Activated naive CD4-positive, alpha-beta T cell treated with anti-CD3 and anti-CD28 coated beads for 36 hours (primary cell): ENCODE results near the gene ELF1. TPM values are rescaled to one million over a fixed set of nuclear protein-coding genes. Genes with fewer than 3 reads are reported as not detected.

ENCODE experiments used
- CTCF ChIA-PET: fragments of 350-600 bp; sonication (Branson Sonifier 250); formaldehyde crosslinking; loops from one replicate; lab custom pipeline; 2021; ENCODE audit warnings: antibody characterized with exemption; lab: Charles Lee
- DNase-seq: peaks from one replicate; pipeline ENCODE4 v3.0.0-alpha.2; 2020
- H3K27ac Mint-ChIP-seq: one replicate; pipeline ENCODE4 v1.8.0; 2021; ENCODE audit warnings: mild to moderate bottlenecking, mixed read lengths
- H3K27me3 Mint-ChIP-seq: one replicate; pipeline ENCODE4 v1.8.0; 2021; ENCODE audit warnings: low read depth, mixed read lengths
- H3K36me3 Mint-ChIP-seq: one replicate; pipeline ENCODE4 v1.8.0; 2021; ENCODE audit warnings: low read depth, mixed read lengths
- H3K4me1 Mint-ChIP-seq: one replicate; pipeline ENCODE4 v1.8.0; 2021; ENCODE audit warnings: low read depth, mixed read lengths
- H3K4me3 Mint-ChIP-seq: one replicate; pipeline ENCODE4 v1.8.0; 2021; ENCODE audit warnings: mild to moderate bottlenecking, moderate library complexity, mixed read lengths
- H3K9me3 Mint-ChIP-seq: one replicate; pipeline ENCODE4 v1.8.0; 2021; ENCODE audit warnings: mixed read lengths
- intact Hi-C: fragments of 100-400 bp; cut with micrococcal nuclease; formaldehyde crosslinking; loops from one replicate; pipeline ENCODE4 v1.15.1; 2023
- total RNA-seq, 2 experiments: library from RNA; stranded (reverse); gene quantifications; one replicate each; pipeline ENCODE4 v1.2.3, GENCODE V29; 2021

Gene ELF1
- total RNA-seq, 2 experiments from 2014 or later: 61.7 to 62.3 TPM

GRCh38 chr13:41005704-41006103, 13.4 kb downstream of the ELF1 start:
- DNase-seq: no peak
- Mint-ChIP-seq H3K4me1 (peaks cover 68% of the 10 kb centered on the region), H3K9me3 (no peaks in the 10 kb centered on the region), H3K36me3 (peaks cover 9% of the 10 kb centered on the region), H3K4me3 (peak overlapping the region; percentile 55), H3K27me3 (no peaks in the 10 kb centered on the region), H3K27ac (peak overlapping the region; percentile 93)
- intact Hi-C loops: loop anchor here (1.0 to 10.0 kb wide), 5 partner anchors 10 to 521 kb away; partner anchors contain the start of gene ELF1
- CTCF ChIA-PET: interaction anchor here (0.6 to 2.6 kb wide), 2 partner anchors 27 to 135 kb away, joined by 3 to 7 read pairs; no protein-coding TSS in a partner anchor

- H3K4me3 Mint-ChIP-seq: peak overlapping the region; percentile 55
- no peak for DNase-seq
- no peaks in the 10 kb centered on the region for H3K27me3 Mint-ChIP-seq
- no peaks in the 10 kb centered on the region for H3K9me3 Mint-ChIP-seq
- intact Hi-C loops: loop anchor here (1.0 to 10.0 kb wide), 5 partner anchors 10 to 520 kb away; partner anchors contain the start of gene ELF1
- peaks cover 70% of the 10 kb centered on the region for H3K4me1 Mint-ChIP-seq
- H3K36me3 Mint-ChIP-seq: peaks cover 9% of the 10 kb centered on the region
- H3K27ac Mint-ChIP-seq: peak overlapping the region; percentile 93
- CTCF ChIA-PET: interaction anchor here (0.6 to 2.6 kb wide), 3 partner anchors 9 to 31 kb away, joined by 3 to 7 read pairs (median 3); no protein-coding TSS in a partner anchor
Measured at GRCh38 chr13:41004875-41005693, 14.0 kb downstream of the ELF1 start.

GRCh38 chr13:41002606-41003005, 16.5 kb downstream of the ELF1 start:
- CTCF ChIA-PET: interaction anchor here (0.7 to 1.8 kb wide), 5 partner anchors 10 to 36 kb away, joined by 3 to 9 read pairs (median 3); no protein-coding TSS in a partner anchor

GRCh38 chr13:41001695-41002094, 17.4 kb downstream of the ELF1 start:
- Mint-ChIP-seq H3K27ac (peak overlapping the region; percentile 66), H3K36me3 (peaks cover 14% of the 10 kb centered on the region), H3K27me3 (no peaks in the 10 kb centered on the region), H3K4me1 (peaks cover 76% of the 10 kb centered on the region), H3K4me3 (peak overlapping the region; percentile 16), H3K9me3 (no peaks in the 10 kb centered on the region)
- CTCF ChIA-PET: interaction anchor here (0.7 to 1.0 kb wide), 2 partner anchors 12 to 37 kb away, joined by 3 read pairs; no protein-coding TSS in a partner anchor
- intact Hi-C loops: loop anchor here (10.0 kb wide), 1 partner anchor 517 kb away; no protein-coding TSS in a partner anchor
- no peak for DNase-seq

More at GRCh38 chr13:41002606-41003005, 16.5 kb downstream of the ELF1 start:
- Mint-ChIP-seq H3K9me3 (no peaks in the 10 kb centered on the region), H3K36me3 (peaks cover 8% of the 10 kb centered on the region), H3K4me3 (no peak overlapping the region), H3K27ac (peak overlapping the region; percentile 66), H3K4me1 (peaks cover 76% of the 10 kb centered on the region), H3K27me3 (no peaks in the 10 kb centered on the region)
- intact Hi-C loops: loop anchor here (10.0 kb wide), 1 partner anchor 518 kb away; no protein-coding TSS in a partner anchor
- DNase-seq: no peak

GRCh38 chr13:40999416-40999815, 19.7 kb downstream of the ELF1 start:
- no peak for DNase-seq
- H3K27ac Mint-ChIP-seq: peak overlapping the region; percentile 38
- intact Hi-C loops: loop anchor here (10.0 kb wide), 1 partner anchor 975 kb away; no protein-coding TSS in a partner anchor

GRCh38 chr13:40996426-40997092, 22.6 kb downstream of the ELF1 start:
- no peaks in the 10 kb centered on the region for H3K27me3 Mint-ChIP-seq
- intact Hi-C loops: loop anchor here (10.0 kb wide), 1 partner anchor 972 kb away; no protein-coding TSS in a partner anchor
- CTCF ChIA-PET: interaction anchor here (0.7 to 1.5 kb wide), 5 partner anchors 11 to 59 kb away, joined by 3 to 6 read pairs (median 4); no protein-coding TSS in a partner anchor

More at GRCh38 chr13:40999416-40999815, 19.7 kb downstream of the ELF1 start:
- H3K4me3 Mint-ChIP-seq: no peak overlapping the region
- H3K36me3 Mint-ChIP-seq: peaks cover 16% of the 10 kb centered on the region
- H3K27me3 Mint-ChIP-seq: no peaks in the 10 kb centered on the region
- H3K4me1 Mint-ChIP-seq: peaks cover 80% of the 10 kb centered on the region
- no peaks in the 10 kb centered on the region for H3K9me3 Mint-ChIP-seq
- CTCF ChIA-PET: interaction anchor here (0.6 kb wide), 1 partner anchor 18 kb away, joined by 3 read pairs; no protein-coding TSS in a partner anchor

GRCh38 chr13:40995997-40996396, 23.1 kb downstream of the ELF1 start:
- H3K27me3 Mint-ChIP-seq: no peaks in the 10 kb centered on the region
- no peaks in the 10 kb centered on the region for H3K9me3 Mint-ChIP-seq
- peaks cover 12% of the 10 kb centered on the region for H3K36me3 Mint-ChIP-seq
- H3K4me1 Mint-ChIP-seq: peaks cover 84% of the 10 kb centered on the region
- intact Hi-C loops: loop anchor here (1.0 to 10.0 kb wide), 3 partner anchors 9 to 971 kb away; no protein-coding TSS in a partner anchor
- H3K4me3 Mint-ChIP-seq: no peak overlapping the region
- no peak for DNase-seq
- CTCF ChIA-PET: interaction anchor here (0.9 to 1.5 kb wide), 5 partner anchors 11 to 59 kb away, joined by 3 to 6 read pairs (median 4); no protein-coding TSS in a partner anchor
- peak overlapping the region; percentile 88 for H3K27ac Mint-ChIP-seq

More at GRCh38 chr13:40996426-40997092, 22.6 kb downstream of the ELF1 start:
- Mint-ChIP-seq H3K4me1 (peaks cover 84% of the 10 kb centered on the region), H3K36me3 (peaks cover 13% of the 10 kb centered on the region), H3K27ac (peak overlapping the region; percentile 88), H3K9me3 (no peaks in the 10 kb centered on the region), H3K4me3 (no peak overlapping the region)
- no peak for DNase-seq

- CTCF ChIA-PET: interaction anchor here (1.2 to 1.4 kb wide), 3 partner anchors 17 to 57 kb away, joined by 3 to 4 read pairs (median 3); no protein-coding TSS in a partner anchor
- H3K27ac Mint-ChIP-seq: peak overlapping the region; percentile 88
- DNase-seq: peak; percentile 56
- H3K27me3 Mint-ChIP-seq: no peaks in the 10 kb centered on the region
- peaks cover 12% of the 10 kb centered on the region for H3K36me3 Mint-ChIP-seq
- H3K4me3 Mint-ChIP-seq: peak overlapping the region; percentile 68
- intact Hi-C loops: loop anchor here (1.0 to 10.0 kb wide), 3 partner anchors 8 to 970 kb away; no protein-coding TSS in a partner anchor
- H3K9me3 Mint-ChIP-seq: no peaks in the 10 kb centered on the region
- peaks cover 89% of the 10 kb centered on the region for H3K4me1 Mint-ChIP-seq
Measured at GRCh38 chr13:40994581-40995230, 24.4 kb downstream of the ELF1 start.

- Mint-ChIP-seq H3K4me3 (peak overlapping the region; percentile 26), H3K9me3 (no peaks in the 10 kb centered on the region), H3K36me3 (peaks cover 12% of the 10 kb centered on the region), H3K27ac (peak overlapping the region; percentile 88), H3K4me1 (peaks cover 86% of the 10 kb centered on the region), H3K27me3 (no peaks in the 10 kb centered on the region)
- CTCF ChIA-PET: interaction anchor here (0.6 to 0.8 kb wide), 2 partner anchors 13 to 18 kb away, joined by 3 to 5 read pairs; no protein-coding TSS in a partner anchor
- intact Hi-C loops: loop anchor here (10.0 kb wide), 1 partner anchor 969 kb away; no protein-coding TSS in a partner anchor
- no peak for DNase-seq
Measured at GRCh38 chr13:40993987-40994386, 25.1 kb downstream of the ELF1 start.

- peak overlapping the region; percentile 69 for H3K27ac Mint-ChIP-seq
- CTCF ChIA-PET: interaction anchor here (0.6 to 1.3 kb wide), 8 partner anchors 11 to 214 kb away, joined by 3 to 7 read pairs (median 4); no protein-coding TSS in a partner anchor
- H3K9me3 Mint-ChIP-seq: no peaks in the 10 kb centered on the region
- peaks cover 10% of the 10 kb centered on the region for H3K36me3 Mint-ChIP-seq
- H3K4me1 Mint-ChIP-seq: peaks cover 90% of the 10 kb centered on the region
- no peaks in the 10 kb centered on the region for H3K27me3 Mint-ChIP-seq
- intact Hi-C loops: loop anchor here (1.0 to 10.0 kb wide), 2 partner anchors 216 to 968 kb away; no protein-coding TSS in a partner anchor
- no peak for DNase-seq
- no peak overlapping the region for H3K4me3 Mint-ChIP-seq
Measured at GRCh38 chr13:40992678-40993518, 26.2 kb downstream of the ELF1 start.
